GM12864 (cell line): ENCODE measurements around the gene OR6C4.
"Not testable (repeated sequence)": the region's sequence is repeated elsewhere in the genome, so short reads cannot be mapped to it uniquely, and the experiment has no call there.

Experiments
- DNase-seq: peaks from one replicate; pipeline ENCODE4 v3.0.0-alpha.2; 2011; ENCODE audit warnings: low read depth
- H3K4me3 ChIP-seq: 2 replicates; pipeline ENCODE4 v1.5.1; 2011; ENCODE audit warnings: mild to moderate bottlenecking, low read depth, low read length, control low read depth
- TF ChIP-seq, protein P1 (sequence below): IDR thresholded peaks from 2 replicates; pipeline ENCODE4 v1.5.1; 2011; ENCODE audit warnings: low read depth, mild to moderate bottlenecking, moderate library complexity, low read length, control low read depth, inconsistent platforms; ENCODE audit errors: missing control alignments

OR6C4 gene

GRCh38 chr12:55549302-55549701 lies at the start of gene OR6C4:
Gene OR6C4, plus strand, starts transcription at chr12:55549602. Its CDS starts 1,625 bp downstream, at chr12:55551227.
- H3K4me3 ChIP-seq = no peak within 1 kb of the TSS

GRCh38 chr12:55499810-55500252 lies 49.6 kb upstream of the OR6C4 start:
- TF ChIP-seq, protein P1, sequence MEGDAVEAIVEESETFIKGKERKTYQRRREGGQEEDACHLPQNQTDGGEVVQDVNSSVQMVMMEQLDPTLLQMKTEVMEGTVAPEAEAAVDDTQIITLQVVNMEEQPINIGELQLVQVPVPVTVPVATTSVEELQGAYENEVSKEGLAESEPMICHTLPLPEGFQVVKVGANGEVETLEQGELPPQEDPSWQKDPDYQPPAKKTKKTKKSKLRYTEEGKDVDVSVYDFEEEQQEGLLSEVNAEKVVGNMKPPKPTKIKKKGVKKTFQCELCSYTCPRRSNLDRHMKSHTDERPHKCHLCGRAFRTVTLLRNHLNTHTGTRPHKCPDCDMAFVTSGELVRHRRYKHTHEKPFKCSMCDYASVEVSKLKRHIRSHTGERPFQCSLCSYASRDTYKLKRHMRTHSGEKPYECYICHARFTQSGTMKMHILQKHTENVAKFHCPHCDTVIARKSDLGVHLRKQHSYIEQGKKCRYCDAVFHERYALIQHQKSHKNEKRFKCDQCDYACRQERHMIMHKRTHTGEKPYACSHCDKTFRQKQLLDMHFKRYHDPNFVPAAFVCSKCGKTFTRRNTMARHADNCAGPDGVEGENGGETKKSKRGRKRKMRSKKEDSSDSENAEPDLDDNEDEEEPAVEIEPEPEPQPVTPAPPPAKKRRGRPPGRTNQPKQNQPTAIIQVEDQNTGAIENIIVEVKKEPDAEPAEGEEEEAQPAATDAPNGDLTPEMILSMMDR = no peak
- DNase-seq = no peak
- H3K4me3 ChIP-seq = no peak overlapping the region

More at GRCh38 chr12:55549302-55549701, at the start of gene OR6C4:
- TF ChIP-seq, protein P1 = no peak
- DNase-seq = no peak

- no peak for DNase-seq
- TF ChIP-seq, protein P1 = no peak
- H3K4me3 ChIP-seq = no peak overlapping the region
Measured at GRCh38 chr12:55501601-55502000, 47.8 kb upstream of the OR6C4 start.

DNA sequence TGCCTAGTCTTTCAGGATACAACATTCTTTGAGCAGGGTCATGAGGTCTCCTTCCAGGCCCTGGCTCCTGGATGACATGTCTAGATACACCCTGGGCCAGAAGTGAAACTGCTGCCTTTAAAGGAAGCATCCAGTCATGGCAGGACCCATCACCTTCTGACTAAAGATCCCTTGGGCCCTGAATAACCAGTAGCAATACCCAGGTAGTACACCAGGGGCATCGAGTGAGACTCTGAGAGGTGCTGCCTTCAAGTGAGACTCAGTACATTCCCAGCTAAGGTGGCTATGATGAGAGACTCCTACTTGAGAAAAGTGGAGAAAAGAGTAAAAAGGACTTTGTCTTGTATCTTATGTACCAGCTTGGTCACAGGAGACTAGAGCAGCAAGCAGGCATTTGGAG lies 33.7 kb upstream of the OR6C4 start:
- DNase-seq = no peak
- TF ChIP-seq, protein P1 = peak; percentile 42
- H3K4me3 ChIP-seq = no peak overlapping the region

- TF ChIP-seq, protein P1 = no peak
- no peak for DNase-seq
- H3K4me3 ChIP-seq = no peak overlapping the region
Measured at GRCh38 chr12:55516391-55516790, 33.0 kb upstream of the OR6C4 start.

- not testable (repeated sequence) for DNase-seq, H3K4me3 ChIP-seq
Measured at GRCh38 chr12:55548235-55548634, 1.2 kb upstream of the OR6C4 start.

- TF ChIP-seq, protein P1 = no peak
- H3K4me3 ChIP-seq = no peak overlapping the region
- DNase-seq = no peak
Measured at GRCh38 chr12:55548756-55549155, 646 bp upstream of the OR6C4 start.
